Fibroblast of lung (primary cell): ENCODE results near the gene RIPK4.

ENCODE experiments used
- CTCF ChIP-seq, 2 donors: IDR thresholded peaks in 1 of 2; conservative IDR thresholded peaks in 1 of 2; 1 replicate in 1 of 2; 2 replicates in 1 of 2; pipeline ENCODE4 v1.5.1; 2011 to 2012; ENCODE audit warnings: low read length in 2 of 2, control low read depth in 1 of 2, inconsistent platforms in 1 of 2, low read depth in 1 of 2, mild to moderate bottlenecking in 1 of 2
- EZH2 ChIP-seq: IDR thresholded peaks from 2 replicates; pipeline ENCODE4 v1.5.1; 2012; ENCODE audit warnings: low read length, control low read depth, mild to moderate bottlenecking; ENCODE audit errors: missing control alignments

DNA sequence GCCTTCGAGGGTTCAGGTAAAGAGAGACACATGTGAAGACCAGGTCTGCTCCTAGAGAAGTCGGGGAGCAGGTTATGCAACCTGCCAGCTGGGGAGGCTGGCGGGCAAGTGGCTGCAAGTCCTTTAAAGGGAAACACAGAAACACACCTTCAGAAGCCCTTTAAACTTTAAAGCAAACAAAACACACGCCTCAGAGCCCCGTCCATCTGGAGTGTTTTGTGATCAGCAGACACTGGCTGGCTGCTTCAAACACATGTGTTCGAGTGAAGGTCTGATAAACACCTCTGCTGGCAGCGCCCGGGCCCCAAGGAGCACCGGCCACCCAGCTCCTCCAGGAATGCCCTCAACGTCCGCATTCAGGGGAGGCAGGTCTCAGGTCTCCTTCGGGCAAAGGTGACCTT is 15.2 kb downstream of the RIPK4 start:
- TF ChIP-seq CTCF (conservative IDR thresholded peaks at IDR 0.05 in 1 of 2, IDR thresholded peaks at IDR 0.05 in 1 of 2; ENCODE audit: low read depth in 1 of 2, low read length in 2 of 2) (no peak), EZH2 (no peak)
